Activated T-helper 2 cell treated with anti-CD3 and anti-CD28 coated beads, Interferon-gamma antibody, Interleukin-2, Interleukin-4, amounts not matched to agents 10 μg/mL and 5 μg/mL and 100 μg/mL, durations not matched to agents 14 hours and 24 hours and 36 hours (primary cell): ENCODE data around the gene PARN. TPM values are rescaled to one million over a fixed set of nuclear protein-coding genes. Genes with fewer than 3 reads are reported as not detected.
"Not testable (repeated sequence)": the region's sequence is repeated elsewhere in the genome, so short reads cannot be mapped to it uniquely, and the experiment has no call there.

Experiments
- DNase-seq: peaks from one replicate; pipeline ENCODE4 v3.0.0; 2021; ENCODE audit warnings: low spot score
- H3K27ac Mint-ChIP-seq: one replicate; pipeline ENCODE4 v1.8.0; 2021; ENCODE audit warnings: mixed read lengths
- H3K27me3 Mint-ChIP-seq: one replicate; pipeline ENCODE4 v1.8.0; 2021; ENCODE audit warnings: low read depth, mixed read lengths
- H3K36me3 Mint-ChIP-seq: one replicate; pipeline ENCODE4 v1.8.0; 2021; ENCODE audit warnings: low read depth, mixed read lengths
- H3K4me1 Mint-ChIP-seq: one replicate; pipeline ENCODE4 v1.8.0; 2021; ENCODE audit warnings: low read depth, mixed read lengths
- H3K4me3 Mint-ChIP-seq: one replicate; pipeline ENCODE4 v1.8.0; 2021; ENCODE audit warnings: low read depth, mild to moderate bottlenecking, moderate library complexity, mixed read lengths
- H3K9me3 Mint-ChIP-seq: one replicate; pipeline ENCODE4 v1.8.0; 2021; ENCODE audit warnings: mixed read lengths
- intact Hi-C: fragments of 100-400 bp; cut with micrococcal nuclease; formaldehyde crosslinking; loops from one replicate; pipeline ENCODE4 v1.15.1; 2023
- total RNA-seq: library from RNA; stranded (reverse); gene quantifications from 2 replicates; pipeline ENCODE4 v1.2.3, GENCODE V29; 2022

The PARN gene
- total RNA-seq, 1 donor from 2014 or later = 56.6 TPM

DNA sequence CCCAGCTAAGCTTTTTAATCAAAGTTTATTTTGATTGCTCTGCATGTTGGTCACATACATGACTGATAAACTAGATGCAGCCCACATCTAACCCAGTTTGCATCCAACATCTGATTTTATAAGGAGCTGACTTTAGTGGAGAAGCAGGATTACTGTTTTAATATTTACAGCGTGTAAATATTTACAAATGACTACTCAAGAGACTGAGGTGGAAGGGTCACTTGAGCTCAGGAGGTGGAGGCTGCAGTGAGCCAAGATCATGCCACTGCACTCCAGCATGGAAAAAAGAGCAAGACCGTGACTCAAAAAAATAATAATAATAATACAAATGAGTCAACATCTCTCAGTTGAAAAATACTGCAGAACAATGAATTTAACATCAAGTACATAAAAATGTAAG is 50.8 kb downstream of the PARN start:
- H3K4me3 Mint-ChIP-seq = no peak overlapping the region
- peaks cover 4% of the 10 kb centered on the region for H3K4me1 Mint-ChIP-seq
- intact Hi-C loops = no loop called here
- peaks cover 71% of the 10 kb centered on the region for H3K36me3 Mint-ChIP-seq
- H3K9me3 Mint-ChIP-seq = no peaks in the 10 kb centered on the region
- H3K27ac Mint-ChIP-seq = no peak overlapping the region
- H3K27me3 Mint-ChIP-seq = no peaks in the 10 kb centered on the region
- no peak for DNase-seq

DNA sequence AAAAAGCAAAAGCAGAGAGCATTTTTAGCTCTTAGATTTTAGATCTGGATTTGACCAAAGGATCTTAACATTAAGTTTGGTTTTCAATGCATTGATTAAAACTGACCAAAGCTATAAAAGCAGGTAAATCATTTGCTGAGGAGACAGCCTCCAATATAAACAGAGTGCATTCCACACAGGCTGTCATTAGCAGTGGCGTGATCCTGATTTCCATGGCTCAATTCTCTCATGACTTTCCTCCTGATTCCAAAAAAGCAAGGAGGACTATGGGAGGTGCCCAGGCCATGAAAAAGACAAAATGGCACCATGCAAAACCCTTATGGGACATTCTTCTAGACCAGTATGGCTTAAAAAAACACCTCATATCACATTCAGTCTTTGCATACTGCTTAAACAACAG is 53.5 kb downstream of the PARN start:
- H3K27ac Mint-ChIP-seq = no peak overlapping the region
- peaks cover 66% of the 10 kb centered on the region for H3K36me3 Mint-ChIP-seq
- H3K27me3 Mint-ChIP-seq = no peaks in the 10 kb centered on the region
- H3K9me3 Mint-ChIP-seq = no peaks in the 10 kb centered on the region
- DNase-seq = no peak
- H3K4me1 Mint-ChIP-seq = peaks cover 3% of the 10 kb centered on the region
- H3K4me3 Mint-ChIP-seq = no peak overlapping the region
- intact Hi-C loops = no loop called here

DNA sequence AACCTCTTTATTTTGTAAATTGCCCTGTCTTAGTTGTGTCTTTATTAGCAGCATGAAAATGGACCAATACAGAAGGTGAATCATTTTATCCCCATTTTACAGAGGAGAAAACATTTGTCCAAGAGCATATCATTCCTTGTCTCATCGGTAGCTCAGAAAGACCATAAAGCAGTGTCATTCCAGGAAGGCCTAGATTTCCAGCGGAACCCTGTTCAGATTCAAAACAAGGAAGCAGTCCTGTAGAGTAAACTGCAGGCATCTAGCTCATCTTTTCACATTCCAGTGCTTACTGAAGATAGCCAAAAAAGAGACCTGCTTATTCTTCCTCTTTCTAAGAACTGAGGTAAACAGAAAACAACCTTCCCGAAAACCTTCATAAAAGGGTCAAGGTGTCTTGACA is 54.0 kb downstream of the PARN start:
- Mint-ChIP-seq H3K36me3 (peaks cover 62% of the 10 kb centered on the region), H3K27me3 (no peaks in the 10 kb centered on the region), H3K9me3 (no peaks in the 10 kb centered on the region), H3K4me3 (no peak overlapping the region), H3K4me1 (peaks cover 3% of the 10 kb centered on the region), H3K27ac (no peak overlapping the region)
- no peak for DNase-seq
- intact Hi-C loops = no loop called here

DNA sequence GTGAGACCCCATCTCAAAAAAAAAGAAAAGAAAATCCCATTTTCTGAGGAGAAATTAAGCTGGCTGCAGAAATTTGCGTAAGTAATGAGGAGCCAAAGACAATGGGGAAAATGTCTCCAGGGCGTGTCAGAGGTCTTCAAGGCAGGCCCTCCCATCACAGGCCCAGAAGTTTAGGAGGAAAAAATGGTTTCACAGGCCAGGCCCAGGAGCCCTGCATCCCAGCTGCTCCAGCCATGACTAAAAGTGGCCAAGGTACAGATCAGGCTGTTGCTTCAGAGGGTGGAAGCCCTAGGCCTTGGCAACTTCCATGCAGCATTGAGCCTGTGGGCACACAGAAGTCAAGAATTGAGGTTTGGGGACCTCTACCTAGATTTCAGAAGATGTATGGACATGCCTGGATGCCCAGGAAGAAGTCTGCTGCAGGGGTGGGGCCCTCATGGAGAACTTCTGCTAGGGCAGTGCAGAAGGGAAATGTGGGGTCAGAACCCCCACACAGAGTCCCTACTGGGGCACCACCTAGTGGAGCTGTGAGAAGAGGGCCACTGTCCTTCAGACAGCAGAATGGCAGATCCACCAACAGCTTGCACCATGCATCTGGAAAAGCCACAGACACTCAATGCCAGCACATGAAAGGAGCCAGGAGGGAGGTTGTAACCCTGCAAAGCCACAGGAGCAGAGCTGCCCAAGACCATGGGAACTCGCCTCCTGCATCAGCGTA is 55.2 kb downstream of the PARN start:
- not testable (repeated sequence) for H3K4me3 Mint-ChIP-seq, H3K27me3 Mint-ChIP-seq

DNA sequence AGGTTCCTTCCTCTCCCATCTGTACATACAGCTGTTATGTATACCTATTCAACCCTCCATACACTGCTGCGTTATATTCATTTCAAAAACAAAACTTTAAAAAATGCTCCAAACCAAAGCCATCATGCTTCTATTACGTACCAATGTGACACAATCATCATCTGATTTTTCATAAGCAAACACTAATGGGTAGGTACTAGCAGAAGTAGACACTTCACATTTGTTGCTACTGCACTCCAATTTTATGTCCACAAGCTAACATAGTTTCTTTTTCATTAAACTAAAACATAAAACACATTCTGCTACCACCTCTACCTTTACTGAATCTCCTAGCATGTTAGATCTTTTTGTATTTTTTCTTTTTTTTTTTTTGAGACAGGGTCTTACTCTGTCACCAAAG is 57.5 kb downstream of the PARN start:
- intact Hi-C loops = no loop called here
- no peaks in the 10 kb centered on the region for H3K9me3 Mint-ChIP-seq
- no peaks in the 10 kb centered on the region for H3K27me3 Mint-ChIP-seq
- DNase-seq = no peak
- H3K27ac Mint-ChIP-seq = no peak overlapping the region
- no peak overlapping the region for H3K4me3 Mint-ChIP-seq
- peaks cover 49% of the 10 kb centered on the region for H3K36me3 Mint-ChIP-seq
- peaks cover 4% of the 10 kb centered on the region for H3K4me1 Mint-ChIP-seq

More for the DNA sequence above, 55.2 kb downstream of the PARN start:
- intact Hi-C loops, H3K9me3 Mint-ChIP-seq, DNase-seq, H3K27ac Mint-ChIP-seq, H3K4me1 Mint-ChIP-seq: not testable (repeated sequence)
- H3K36me3 Mint-ChIP-seq = peaks cover 53% of the 10 kb centered on the region

DNA sequence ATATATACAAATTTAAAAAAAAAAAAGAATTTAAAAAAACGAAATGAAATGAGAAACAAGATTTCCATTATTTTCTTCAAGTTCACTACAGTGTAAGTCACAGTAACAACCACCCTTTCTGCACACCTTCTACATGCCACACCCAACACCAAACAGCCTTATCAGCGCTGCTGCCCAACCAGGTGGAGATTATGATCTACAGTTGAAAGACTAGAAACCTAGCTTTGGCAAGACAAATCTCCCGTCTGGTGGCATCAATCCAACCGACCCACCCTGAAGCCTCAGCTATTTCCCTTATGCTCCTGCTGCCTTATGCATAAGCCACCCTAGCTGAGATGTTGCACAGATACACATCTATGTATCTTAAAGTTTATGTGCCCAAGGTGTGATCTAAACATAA is 60.8 kb downstream of the PARN start:
- Mint-ChIP-seq H3K27ac (no peak overlapping the region), H3K27me3 (no peaks in the 10 kb centered on the region), H3K4me1 (peaks cover 9% of the 10 kb centered on the region), H3K4me3 (no peak overlapping the region), H3K9me3 (no peaks in the 10 kb centered on the region), H3K36me3 (peaks cover 26% of the 10 kb centered on the region)
- DNase-seq = no peak
- intact Hi-C loops = no loop called here

DNA sequence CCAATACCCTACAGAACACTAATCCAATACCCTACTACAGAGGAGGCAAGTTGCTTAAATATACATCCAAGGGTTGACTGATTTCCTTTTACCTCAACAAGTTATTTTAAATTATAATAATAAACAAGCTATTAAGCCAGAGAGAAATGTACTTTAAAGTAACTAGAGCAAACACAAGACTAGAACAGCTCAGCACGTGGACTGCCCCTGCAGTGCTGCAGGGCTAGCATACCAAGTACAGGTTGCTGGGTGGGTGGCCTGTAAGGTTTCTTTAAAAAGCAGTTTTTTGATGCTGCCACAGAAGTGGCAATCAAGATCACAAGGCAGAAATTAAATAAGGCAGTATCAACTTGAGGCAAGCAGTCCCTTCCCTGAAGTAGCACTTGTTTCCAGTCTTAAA is 63.5 kb downstream of the PARN start:
- DNase-seq = no peak
- no peak overlapping the region for H3K27ac Mint-ChIP-seq
- H3K4me1 Mint-ChIP-seq = peaks cover 13% of the 10 kb centered on the region
- H3K9me3 Mint-ChIP-seq = no peaks in the 10 kb centered on the region
- intact Hi-C loops = no loop called here
- no peaks in the 10 kb centered on the region for H3K27me3 Mint-ChIP-seq
- H3K36me3 Mint-ChIP-seq = peaks cover 18% of the 10 kb centered on the region
- no peak overlapping the region for H3K4me3 Mint-ChIP-seq

DNA sequence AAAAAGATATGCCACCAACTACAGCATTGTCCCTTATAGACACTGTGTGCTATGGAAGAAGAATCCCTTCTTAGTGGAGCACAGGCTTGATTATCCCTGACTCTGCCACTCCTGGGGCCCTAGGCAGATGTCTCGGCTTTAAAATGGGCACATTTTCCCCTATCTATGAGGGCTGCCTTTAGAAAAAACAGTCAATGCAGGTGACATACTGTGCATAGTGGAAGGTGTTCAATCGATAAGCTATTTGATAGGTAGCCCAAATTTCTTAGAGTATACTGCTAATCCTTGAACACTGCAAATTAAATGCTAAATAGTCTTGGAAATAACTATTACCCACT is 64.4 kb downstream of the PARN start:
- Mint-ChIP-seq H3K27ac (no peak overlapping the region), H3K27me3 (no peaks in the 10 kb centered on the region), H3K4me3 (no peak overlapping the region), H3K4me1 (peaks cover 13% of the 10 kb centered on the region), H3K9me3 (no peaks in the 10 kb centered on the region), H3K36me3 (peaks cover 18% of the 10 kb centered on the region)
- intact Hi-C loops = no loop called here
- no peak for DNase-seq

DNA sequence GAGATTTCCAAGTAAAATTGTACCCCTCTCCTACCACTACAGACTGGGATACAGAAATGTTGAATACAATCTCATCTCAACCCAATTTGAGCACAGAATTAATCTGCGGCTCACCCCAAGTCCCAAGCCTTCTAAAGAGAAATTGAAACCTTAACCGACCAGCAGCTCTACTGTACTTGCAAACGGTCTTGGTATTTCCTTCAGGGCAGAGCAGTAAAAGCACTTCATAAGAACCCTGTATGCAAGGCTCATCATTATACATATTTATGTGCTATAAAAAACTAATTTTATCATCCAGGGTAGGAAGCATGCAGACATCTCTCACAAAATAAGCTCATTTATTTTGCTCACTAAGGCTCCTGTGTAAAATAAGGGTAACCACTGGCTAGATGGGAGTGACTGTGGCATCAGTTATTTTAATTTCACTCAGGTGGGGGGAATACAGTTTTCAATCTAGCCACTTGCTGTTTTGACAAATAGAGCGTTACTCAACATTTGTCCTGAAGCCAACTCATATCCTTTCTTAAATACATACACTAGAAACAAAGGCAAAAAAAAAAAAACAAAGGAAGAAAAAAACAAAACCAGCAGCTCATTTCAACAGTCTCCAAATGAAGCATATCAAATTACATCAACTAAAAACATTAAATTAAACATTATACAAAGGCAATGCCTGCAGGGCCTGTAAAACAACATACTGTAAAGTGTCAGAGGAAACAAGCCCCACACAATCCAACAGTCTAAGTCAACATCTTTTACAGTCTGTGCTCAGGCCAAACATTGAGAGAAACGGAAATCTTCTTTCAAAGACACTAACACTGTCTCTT is 65.0 kb downstream of the PARN start:
- Mint-ChIP-seq H3K27ac (peak overlapping the region; percentile 44), H3K4me3 (no peak overlapping the region), H3K36me3 (peaks cover 18% of the 10 kb centered on the region), H3K9me3 (no peaks in the 10 kb centered on the region), H3K4me1 (peaks cover 13% of the 10 kb centered on the region), H3K27me3 (no peaks in the 10 kb centered on the region)
- intact Hi-C loops = no loop called here
- no peak for DNase-seq

DNA sequence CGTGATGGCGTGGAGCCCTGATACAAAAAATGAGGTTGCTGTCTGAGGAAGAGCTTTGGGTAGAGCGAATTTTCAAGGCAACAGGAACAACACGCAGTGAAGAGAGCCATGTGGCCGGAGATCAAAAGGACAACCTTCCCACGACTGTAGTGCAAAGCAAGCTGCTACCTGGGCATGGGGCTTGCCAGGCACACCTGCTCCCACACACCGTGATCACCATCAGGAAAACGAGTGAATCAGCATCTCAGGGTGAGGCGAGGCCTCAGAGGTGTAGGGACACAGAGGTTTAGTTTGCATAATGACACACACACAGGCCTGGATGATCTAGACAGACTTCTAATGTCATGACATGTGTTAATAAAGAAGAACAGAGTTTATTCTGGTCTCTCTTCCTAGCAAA is 65.7 kb downstream of the PARN start:
- H3K4me3 Mint-ChIP-seq = no peak overlapping the region
- intact Hi-C loops = no loop called here
- no peak overlapping the region for H3K27ac Mint-ChIP-seq
- H3K27me3 Mint-ChIP-seq = no peaks in the 10 kb centered on the region
- DNase-seq = no peak
- no peaks in the 10 kb centered on the region for H3K9me3 Mint-ChIP-seq
- peaks cover 21% of the 10 kb centered on the region for H3K36me3 Mint-ChIP-seq
- H3K4me1 Mint-ChIP-seq = peaks cover 10% of the 10 kb centered on the region

DNA sequence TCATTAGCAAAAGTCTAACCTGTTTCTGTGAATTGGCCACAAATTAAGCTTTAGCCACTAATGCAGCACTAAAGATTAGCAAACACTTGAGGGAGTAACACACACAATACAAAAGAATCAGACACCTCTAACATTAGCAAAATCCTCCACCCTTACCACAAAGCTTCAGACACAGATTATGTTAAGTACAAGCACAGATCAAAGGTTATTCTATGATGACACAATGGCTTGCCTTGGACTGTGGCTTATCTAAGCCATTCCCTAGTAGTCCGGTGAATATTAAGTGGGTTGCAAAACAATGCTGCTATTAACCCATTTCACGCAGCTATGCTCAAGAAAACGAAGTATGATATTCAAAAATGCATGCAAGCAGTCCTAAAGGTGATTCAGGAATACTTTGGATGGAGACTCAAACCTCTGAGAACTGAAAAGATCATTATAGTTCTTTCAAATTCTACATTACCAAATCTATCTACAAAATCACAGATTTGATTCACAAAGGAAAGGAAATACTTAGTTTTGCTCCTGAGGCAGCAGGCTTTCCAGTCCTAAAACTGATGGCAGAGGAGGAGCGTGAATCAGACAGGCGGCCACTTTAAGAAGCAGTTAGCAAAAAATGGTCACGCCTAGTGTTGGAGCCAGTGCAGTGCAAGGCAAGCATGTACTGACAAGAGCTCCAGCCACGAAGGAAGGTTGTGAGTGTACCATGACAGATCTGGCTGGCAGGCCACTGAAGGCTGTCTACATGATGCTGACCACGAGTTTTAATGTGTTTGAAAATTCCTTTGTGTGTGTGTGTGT is 67.2 kb downstream of the PARN start:
- DNase-seq = no peak
- Mint-ChIP-seq H3K36me3 (peaks cover 22% of the 10 kb centered on the region), H3K4me3 (no peak overlapping the region), H3K27ac (no peak overlapping the region), H3K9me3 (no peaks in the 10 kb centered on the region), H3K27me3 (no peaks in the 10 kb centered on the region), H3K4me1 (peaks cover 8% of the 10 kb centered on the region)
- intact Hi-C loops = no loop called here

DNA sequence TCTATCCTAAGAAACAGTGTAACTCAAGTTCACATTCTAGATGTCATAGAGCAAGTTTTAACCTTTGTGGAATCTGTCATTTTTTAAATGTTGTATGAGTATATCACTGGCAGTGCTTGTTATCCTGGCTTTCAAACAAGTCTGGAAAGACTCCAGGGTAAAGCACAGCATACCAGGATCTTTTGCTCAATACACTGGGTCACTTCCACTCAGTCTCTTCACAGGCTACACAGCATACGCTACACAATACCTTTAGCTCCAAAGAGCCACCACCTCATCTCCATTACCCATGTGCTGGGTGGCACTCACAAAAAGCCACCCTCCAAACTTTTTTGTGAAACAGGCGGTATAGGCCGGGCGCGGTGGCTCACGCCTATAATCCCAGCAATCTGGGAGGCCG is 69.5 kb downstream of the PARN start:
- intact Hi-C loops = no loop called here
- Mint-ChIP-seq H3K9me3 (no peaks in the 10 kb centered on the region), H3K27me3 (no peaks in the 10 kb centered on the region), H3K27ac (no peak overlapping the region), H3K4me1 (peaks cover 8% of the 10 kb centered on the region), H3K4me3 (no peak overlapping the region), H3K36me3 (peaks cover 25% of the 10 kb centered on the region)
- no peak for DNase-seq

DNA sequence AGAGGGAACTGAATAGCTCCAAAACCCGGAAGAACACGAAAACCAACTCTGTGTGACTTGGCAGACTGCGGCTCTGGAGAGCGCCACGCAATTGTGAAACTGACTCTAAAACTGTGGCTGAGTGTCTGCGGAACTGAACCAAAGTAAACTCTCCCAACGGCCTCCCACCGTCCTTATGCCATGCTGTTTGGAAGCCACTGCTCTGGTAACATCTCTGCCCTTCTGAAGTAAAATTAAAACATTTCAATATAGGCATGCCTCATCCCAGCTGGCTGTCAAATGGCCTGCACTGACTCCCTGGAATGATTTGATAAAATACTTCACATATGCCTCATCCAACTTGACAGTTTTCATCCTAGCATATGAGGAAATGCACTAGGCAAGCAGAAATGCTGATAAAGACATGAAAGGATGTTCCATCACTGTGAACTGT is 70.2 kb downstream of the PARN start:
- Mint-ChIP-seq H3K4me1 (peaks cover 7% of the 10 kb centered on the region), H3K27ac (no peak overlapping the region), H3K4me3 (no peak overlapping the region), H3K9me3 (no peaks in the 10 kb centered on the region), H3K27me3 (no peaks in the 10 kb centered on the region), H3K36me3 (peaks cover 29% of the 10 kb centered on the region)
- DNase-seq = no peak
- intact Hi-C loops = no loop called here
